ENCODE data around the gene DNAH3.
"Not testable (repeated sequence)": the region's sequence is repeated elsewhere in the genome, so short reads cannot be mapped to it uniquely, and the experiment has no call there.

The DNAH3 gene

DNA sequence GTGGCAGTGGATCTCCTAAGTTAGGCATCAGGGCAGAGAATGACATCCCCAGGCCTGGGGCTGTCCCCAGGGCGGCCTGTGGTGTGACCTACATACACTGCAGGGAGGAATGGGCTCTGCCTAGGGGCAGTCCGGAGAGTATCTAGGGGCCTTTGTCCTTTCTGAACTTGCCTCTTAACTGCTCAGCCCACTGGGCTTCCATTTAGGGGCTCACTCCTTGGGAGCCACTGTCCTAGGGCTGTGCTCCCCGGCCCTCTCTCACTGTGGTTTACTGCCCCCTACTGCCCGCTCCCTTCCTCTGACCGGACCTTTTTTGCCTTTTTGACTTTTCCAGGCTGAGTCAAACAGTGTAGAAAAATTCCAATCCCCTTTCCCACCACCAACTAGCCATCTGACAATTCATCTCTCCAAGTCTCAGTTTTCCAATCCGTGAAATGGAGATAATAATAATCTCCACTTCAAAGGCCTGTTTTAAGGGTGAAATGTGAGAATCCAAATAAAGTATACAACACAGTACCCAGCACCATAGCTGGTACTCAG is 66.8 kb downstream of the DNAH3 start:
- Mint-ChIP-seq H3K27me3 (peaks cover 10 to 16% of the 10 kb centered on the region in 2 donors), H3K4me1 (peaks cover 0 to 4% of the 10 kb centered on the region in 2 donors), H3K36me3 (no peaks in the 10 kb centered on the region), H3K4me3 (no peak overlapping the region), H3K9me3 (no peaks in the 10 kb centered on the region), H3K27ac (no peak overlapping the region)
- ATAC-seq (replicated peaks), result peak; percentile 81 to 87
- DNase-seq, result peak; percentile 6

DNA sequence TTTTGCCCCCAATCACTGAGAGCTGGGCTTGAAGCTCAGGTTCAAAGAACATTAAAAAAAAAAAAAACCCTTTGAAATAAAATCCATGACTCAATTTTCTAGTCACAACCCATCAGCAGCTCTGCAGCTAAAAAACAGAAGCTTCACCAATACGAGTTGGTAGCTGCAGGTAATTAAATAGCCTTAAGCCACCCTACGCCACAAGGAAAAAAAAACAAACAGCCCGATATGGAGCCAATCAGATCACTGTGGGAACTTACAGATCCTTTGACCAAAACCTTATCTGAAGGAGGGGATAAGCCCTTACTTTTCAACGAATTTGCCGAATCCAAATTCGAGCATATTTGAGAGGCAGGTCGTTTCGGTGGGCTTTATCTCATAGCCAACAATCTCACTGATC is 69.3 kb downstream of the DNAH3 start:
- Mint-ChIP-seq H3K4me1 (peaks cover 0 to 4% of the 10 kb centered on the region in 2 donors), H3K4me3 (no peak overlapping the region), H3K36me3 (no peaks in the 10 kb centered on the region), H3K9me3 (no peaks in the 10 kb centered on the region), H3K27me3 (peaks cover 0 to under 1% of the 10 kb centered on the region in 2 donors), H3K27ac (no peak overlapping the region)
- DNase-seq (no peak), ATAC-seq (replicated peaks) (no peak)

DNA sequence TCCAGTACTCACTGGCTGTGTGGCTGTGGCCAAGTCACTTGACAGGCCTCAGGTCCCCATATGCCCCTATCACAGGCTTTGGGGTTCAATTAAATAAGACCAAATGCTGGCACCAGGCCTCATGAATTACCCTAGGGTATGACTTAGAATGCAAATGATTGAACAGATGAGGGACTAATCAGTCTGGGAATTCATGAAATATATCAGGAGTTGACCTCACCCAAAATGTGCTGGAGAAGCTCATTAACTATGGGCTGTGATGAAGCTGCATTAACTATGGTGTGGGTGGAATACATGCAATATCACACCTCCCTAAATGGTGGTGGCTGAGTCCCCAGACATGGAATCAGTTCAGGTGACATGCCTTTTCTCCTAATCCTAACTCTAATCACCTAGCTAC is 72.1 kb downstream of the DNAH3 start:
- DNase-seq, result no peak
- no peak overlapping the region for H3K27ac Mint-ChIP-seq
- H3K27me3 Mint-ChIP-seq, result peaks cover 0 to 6% of the 10 kb centered on the region in 2 donors
- no peaks in the 10 kb centered on the region for H3K9me3 Mint-ChIP-seq
- no peaks in the 10 kb centered on the region for H3K36me3 Mint-ChIP-seq
- no peak overlapping the region for H3K4me3 Mint-ChIP-seq
- no peaks in the 10 kb centered on the region for H3K4me1 Mint-ChIP-seq
- no peak for ATAC-seq (replicated peaks)

DNA sequence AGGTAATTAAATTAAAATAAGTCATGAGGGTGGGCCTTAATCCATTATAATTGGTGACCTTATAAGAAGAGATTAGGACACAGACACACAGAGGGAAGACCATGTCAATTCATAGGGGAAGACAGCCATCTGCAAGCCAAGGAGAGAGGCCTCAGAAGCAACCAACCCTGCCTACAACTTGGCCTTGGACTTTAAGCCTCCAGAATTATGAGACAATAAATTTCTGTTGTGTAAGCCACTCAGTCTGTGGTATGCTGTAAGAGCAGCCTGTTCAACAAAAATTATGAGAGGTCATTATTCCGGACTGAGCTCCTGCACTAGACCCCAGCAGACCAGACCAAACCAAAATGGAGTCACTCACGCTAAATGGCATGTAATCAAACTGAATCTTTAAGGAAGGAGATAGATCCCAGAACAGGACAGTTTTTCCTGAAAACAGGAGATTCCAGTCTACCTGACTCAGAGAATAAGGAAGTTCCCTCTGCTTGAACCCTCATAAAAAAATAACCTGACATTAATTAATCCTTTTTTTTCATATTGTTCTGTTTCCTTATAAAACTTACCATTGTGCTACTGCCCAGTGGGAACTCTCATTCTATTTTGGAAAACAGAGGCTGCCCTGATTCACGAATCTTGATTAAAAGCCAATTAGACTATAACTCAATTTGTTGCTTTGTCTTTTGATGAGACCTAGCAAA is 74.3 kb downstream of the DNAH3 start:
- Mint-ChIP-seq H3K27ac (no peak overlapping the region), H3K36me3 (no peaks in the 10 kb centered on the region), H3K4me1 (no peaks in the 10 kb centered on the region), H3K4me3 (no peak overlapping the region), H3K27me3 (peaks cover 0 to 6% of the 10 kb centered on the region in 2 donors), H3K9me3 (no peaks in the 10 kb centered on the region)
- ATAC-seq (replicated peaks) (no peak), DNase-seq (no peak)

DNA sequence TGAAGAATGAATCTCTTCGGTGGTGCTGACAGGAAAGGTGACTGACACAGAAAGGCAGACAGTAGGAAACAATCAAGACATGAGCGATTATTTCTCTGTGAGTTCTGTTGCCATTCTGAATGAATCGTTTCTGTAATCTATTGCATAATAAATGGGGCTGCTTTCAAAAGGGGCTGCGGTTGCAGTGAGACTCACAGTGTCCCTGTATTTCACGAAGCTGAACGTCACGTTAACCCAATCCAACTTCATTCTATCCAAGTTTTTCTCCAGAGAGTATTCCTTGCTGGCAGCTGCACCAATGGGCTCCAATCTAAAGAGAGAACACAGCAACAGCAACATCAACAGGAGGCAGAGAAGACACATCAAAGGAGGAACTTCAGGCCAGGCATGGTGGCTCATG is 75.4 kb downstream of the DNAH3 start:
- H3K36me3 Mint-ChIP-seq, result no peaks in the 10 kb centered on the region
- H3K27ac Mint-ChIP-seq, result no peak overlapping the region
- no peaks in the 10 kb centered on the region for H3K9me3 Mint-ChIP-seq
- peaks cover 0 to 6% of the 10 kb centered on the region in 2 donors for H3K27me3 Mint-ChIP-seq
- ATAC-seq (replicated peaks), result no peak
- H3K4me1 Mint-ChIP-seq, result no peaks in the 10 kb centered on the region
- H3K4me3 Mint-ChIP-seq, result no peak overlapping the region
- no peak for DNase-seq

DNA sequence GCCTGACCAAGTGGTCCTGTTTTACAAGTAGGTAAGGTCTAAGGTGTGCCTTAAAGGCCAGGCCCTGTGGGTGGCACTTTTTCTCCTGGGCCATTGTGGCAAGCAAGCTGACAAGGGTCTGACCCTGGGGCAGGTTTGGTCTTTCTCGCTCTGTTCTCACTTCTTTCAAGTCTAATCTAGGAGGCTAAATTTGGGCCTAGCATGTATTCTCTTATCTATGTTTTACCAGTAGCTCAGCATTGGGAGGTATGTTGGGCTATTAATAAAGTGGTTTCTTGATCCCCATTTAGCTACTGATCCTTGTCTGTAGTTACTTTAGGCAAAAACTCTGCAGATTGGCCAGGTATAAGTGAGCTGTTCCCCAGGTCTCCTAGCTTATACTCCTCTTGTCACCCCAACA is 77.7 kb downstream of the DNAH3 start:
- Mint-ChIP-seq H3K4me1 (no peaks in the 10 kb centered on the region), H3K27ac (no peak overlapping the region), H3K4me3 (no peak overlapping the region), H3K9me3 (no peaks in the 10 kb centered on the region), H3K27me3 (peaks cover 0 to 6% of the 10 kb centered on the region in 2 donors), H3K36me3 (no peaks in the 10 kb centered on the region)
- ATAC-seq (replicated peaks) (no peak), DNase-seq (no peak)

DNA sequence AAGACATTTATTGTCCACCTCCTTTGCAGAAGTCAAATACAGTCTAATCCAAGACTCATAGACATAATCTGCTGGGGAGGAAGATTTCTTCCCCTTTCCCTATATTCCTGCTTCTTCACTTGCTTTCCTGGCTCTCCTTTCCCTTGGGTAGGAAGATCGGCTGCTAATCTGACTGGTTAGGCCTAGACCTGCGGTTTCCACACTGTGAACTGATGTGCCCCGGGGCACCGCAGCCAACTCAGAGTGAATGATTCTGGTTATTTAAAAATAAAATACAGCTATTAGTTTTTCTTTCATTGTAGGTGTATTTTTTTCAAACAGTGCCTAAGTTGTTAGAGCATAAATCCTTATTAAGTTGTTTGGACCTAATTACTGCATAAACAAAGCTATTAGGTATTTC is 78.9 kb downstream of the DNAH3 start:
- Mint-ChIP-seq H3K4me3 (no peak overlapping the region), H3K4me1 (no peaks in the 10 kb centered on the region), H3K36me3 (no peaks in the 10 kb centered on the region), H3K27me3 (peaks cover 0 to 6% of the 10 kb centered on the region in 2 donors), H3K27ac (no peak overlapping the region), H3K9me3 (no peaks in the 10 kb centered on the region)
- DNase-seq (no peak), ATAC-seq (replicated peaks) (no peak)

DNA sequence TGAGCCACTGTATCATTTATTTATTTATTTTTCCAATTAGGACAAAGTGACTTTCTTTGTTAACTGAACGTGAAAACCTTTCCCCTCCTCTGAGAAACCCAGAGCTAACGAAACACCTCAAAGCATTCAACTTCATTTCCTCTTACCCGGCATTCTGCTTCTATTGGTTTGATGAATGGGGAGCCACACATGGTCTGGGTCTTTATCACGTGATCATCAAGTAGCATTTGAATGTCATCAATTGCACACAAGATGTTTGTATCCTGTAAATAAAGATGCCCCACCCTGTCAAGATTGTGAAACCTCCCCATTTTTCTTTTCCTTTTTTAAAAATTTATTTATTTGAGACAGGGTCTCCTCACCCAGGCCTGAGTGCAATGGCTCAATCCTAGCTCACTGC is 80.1 kb downstream of the DNAH3 start:
- Mint-ChIP-seq H3K9me3 (no peaks in the 10 kb centered on the region), H3K4me3 (no peak overlapping the region)
- ATAC-seq (replicated peaks), result no peak

DNA sequence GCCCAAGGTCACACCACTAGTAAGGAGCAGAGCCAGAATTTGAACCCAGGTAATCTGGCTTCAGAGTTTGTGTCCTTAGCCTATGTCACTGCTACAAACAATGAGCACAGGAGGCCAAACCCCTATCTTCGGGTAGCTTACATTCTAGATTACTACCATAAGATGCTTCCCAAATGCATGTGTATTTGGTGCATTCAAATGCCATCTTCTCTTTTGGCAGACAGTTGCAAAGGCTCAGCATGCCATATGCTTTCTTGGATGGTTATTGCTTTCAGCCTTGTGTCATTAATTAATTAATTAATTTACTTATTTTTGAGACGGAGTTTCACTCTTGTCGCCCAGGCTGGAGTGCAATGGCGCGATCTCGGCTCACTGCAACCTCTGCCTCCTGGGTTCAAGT is 80.7 kb downstream of the DNAH3 start:
- DNase-seq (no peak), ATAC-seq (replicated peaks) (no peak)
- H3K4me1 Mint-ChIP-seq, result no peaks in the 10 kb centered on the region
- H3K9me3 Mint-ChIP-seq, result no peaks in the 10 kb centered on the region
- H3K4me3 Mint-ChIP-seq, result no peak overlapping the region
- peaks cover 0 to 2% of the 10 kb centered on the region in 2 donors for H3K27me3 Mint-ChIP-seq
- H3K27ac Mint-ChIP-seq, result no peak overlapping the region
- H3K36me3 Mint-ChIP-seq, result no peaks in the 10 kb centered on the region

More for the DNA sequence above, 80.1 kb downstream of the DNAH3 start:
- H3K27me3 Mint-ChIP-seq, result peaks cover 0 to 6% of the 10 kb centered on the region in 2 donors
- no peaks in the 10 kb centered on the region for H3K36me3 Mint-ChIP-seq
- DNase-seq, result no peak
- no peak overlapping the region for H3K27ac Mint-ChIP-seq
- no peaks in the 10 kb centered on the region for H3K4me1 Mint-ChIP-seq

DNA sequence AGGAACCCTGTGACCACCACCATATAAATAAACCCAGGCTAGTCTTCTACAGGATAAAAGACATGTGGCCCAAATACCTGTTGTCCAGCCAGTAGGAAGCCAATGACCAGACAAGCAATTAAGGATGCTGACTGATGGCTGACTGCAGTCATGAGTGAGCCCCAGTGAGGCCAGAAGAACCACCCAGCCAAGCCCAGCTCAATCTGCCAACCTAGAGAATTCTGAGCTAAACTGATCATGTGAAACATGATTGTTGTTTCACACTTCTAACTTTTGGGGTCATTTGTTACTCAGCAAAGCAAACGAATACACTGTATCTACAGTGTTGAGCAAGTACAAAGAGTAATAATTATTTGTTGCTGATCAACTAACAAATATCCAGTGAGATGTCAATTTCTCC is 86.4 kb downstream of the DNAH3 start:
- Mint-ChIP-seq H3K4me3 (no peak overlapping the region), H3K36me3 (no peaks in the 10 kb centered on the region), H3K27ac (no peak overlapping the region), H3K4me1 (no peaks in the 10 kb centered on the region), H3K27me3 (peaks cover 0 to 5% of the 10 kb centered on the region in 2 donors), H3K9me3 (no peaks in the 10 kb centered on the region)
- DNase-seq, result no peak
- ATAC-seq (replicated peaks), result no peak

DNA sequence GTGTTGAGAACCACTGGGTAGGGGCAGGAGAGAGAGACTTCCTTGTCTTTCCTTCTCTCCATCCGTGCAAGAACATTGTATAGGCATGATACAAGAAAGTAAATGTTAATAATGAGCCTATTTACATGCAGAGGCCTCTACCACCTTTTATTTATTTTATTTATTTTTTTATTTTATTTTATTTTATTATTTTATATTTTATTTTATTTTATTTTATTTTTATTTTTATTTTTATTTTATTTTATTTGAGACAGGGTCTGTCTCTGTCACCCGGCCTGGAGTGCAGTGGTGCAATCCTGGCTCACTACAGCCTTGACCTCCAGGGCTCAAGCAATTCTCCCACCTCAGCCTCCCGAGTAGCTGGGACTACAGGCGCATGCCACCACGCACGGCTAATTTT is 87.3 kb downstream of the DNAH3 start:
- H3K36me3 Mint-ChIP-seq; H3K27ac Mint-ChIP-seq; ATAC-seq (replicated peaks); DNase-seq; H3K27me3 Mint-ChIP-seq; H3K4me3 Mint-ChIP-seq; H3K9me3 Mint-ChIP-seq; H3K4me1 Mint-ChIP-seq: not testable (repeated sequence)

DNA sequence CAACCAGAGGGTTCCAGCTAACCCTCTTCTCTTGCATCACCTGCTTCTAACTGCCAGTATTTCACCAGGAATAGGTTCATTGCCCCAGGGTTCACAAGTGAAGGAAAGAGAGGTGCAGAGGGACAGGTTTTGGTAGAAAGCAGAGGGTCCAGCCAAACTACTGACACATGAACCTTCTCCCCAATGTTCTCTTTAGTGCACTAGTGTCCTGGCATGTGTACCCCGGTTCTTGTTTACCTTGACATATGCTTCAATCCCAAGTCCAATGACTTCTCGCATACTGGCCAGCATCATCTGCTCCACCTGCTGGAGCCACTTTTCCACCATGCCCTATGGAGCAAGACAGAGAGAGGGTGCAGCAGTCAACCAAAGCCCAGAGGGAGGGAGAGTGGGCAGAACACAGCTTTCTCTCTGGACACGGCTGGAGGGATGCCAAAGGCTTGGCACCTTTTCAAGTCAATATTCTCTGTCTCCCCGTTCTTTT is 90.6 kb downstream of the DNAH3 start:
- no peaks in the 10 kb centered on the region for H3K9me3 Mint-ChIP-seq
- peaks cover 14 to 17% of the 10 kb centered on the region in 2 donors for H3K27me3 Mint-ChIP-seq
- H3K36me3 Mint-ChIP-seq, result no peaks in the 10 kb centered on the region
- no peak for DNase-seq
- H3K4me1 Mint-ChIP-seq, result no peaks in the 10 kb centered on the region
- H3K4me3 Mint-ChIP-seq, result no peak overlapping the region
- no peak for ATAC-seq (replicated peaks)
- no peak overlapping the region for H3K27ac Mint-ChIP-seq

DNA sequence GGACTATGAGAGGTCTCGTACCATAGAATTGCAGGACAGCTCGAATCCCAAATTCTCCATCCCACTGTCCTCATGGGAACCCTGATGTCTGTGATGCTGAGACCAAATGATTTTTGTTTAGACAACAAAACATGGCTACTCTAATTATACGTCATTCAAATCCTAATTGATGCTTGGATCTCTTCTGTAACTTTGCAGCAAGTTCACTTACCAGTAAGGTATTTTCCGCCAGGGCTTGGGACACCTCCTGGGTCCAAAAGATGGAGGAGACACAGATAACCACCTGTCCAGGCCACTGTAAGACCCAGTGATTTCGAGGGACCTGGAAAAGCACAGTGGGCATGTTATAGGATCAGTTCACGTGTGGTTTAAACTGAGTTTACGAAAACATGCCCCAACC is 92.8 kb downstream of the DNAH3 start:
- Mint-ChIP-seq H3K4me1 (no peaks in the 10 kb centered on the region), H3K9me3 (no peaks in the 10 kb centered on the region), H3K27ac (no peak overlapping the region), H3K27me3 (peaks cover 14 to 35% of the 10 kb centered on the region in 2 donors), H3K36me3 (no peaks in the 10 kb centered on the region), H3K4me3 (no peak overlapping the region)
- no peak for ATAC-seq (replicated peaks)
- no peak for DNase-seq

DNA sequence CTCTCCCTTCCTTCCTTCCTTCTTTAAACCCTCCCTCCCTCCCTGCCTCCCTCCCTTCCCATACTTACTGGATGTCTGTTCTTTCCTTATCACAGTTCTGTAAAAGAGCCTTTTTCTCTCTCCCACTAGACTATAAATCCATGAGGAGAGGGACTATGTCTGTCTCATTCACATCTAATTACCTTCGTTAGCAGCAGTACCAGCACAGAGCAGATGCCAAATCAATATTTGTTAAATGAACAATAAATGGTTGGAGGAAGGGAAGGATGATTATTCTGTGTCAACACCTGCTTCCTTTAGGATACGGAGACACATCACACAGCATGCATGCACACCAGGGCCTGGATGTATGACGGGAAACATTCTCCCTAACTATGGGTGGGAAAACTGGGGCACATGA is 94.2 kb downstream of the DNAH3 start:
- peaks cover 17 to 43% of the 10 kb centered on the region in 2 donors for H3K27me3 Mint-ChIP-seq
- no peak overlapping the region for H3K4me3 Mint-ChIP-seq
- DNase-seq (no peak), ATAC-seq (replicated peaks) (no peak)
- H3K27ac Mint-ChIP-seq, result no peak overlapping the region
- no peaks in the 10 kb centered on the region for H3K4me1 Mint-ChIP-seq
- H3K36me3 Mint-ChIP-seq, result no peaks in the 10 kb centered on the region
- no peaks in the 10 kb centered on the region for H3K9me3 Mint-ChIP-seq

DNA sequence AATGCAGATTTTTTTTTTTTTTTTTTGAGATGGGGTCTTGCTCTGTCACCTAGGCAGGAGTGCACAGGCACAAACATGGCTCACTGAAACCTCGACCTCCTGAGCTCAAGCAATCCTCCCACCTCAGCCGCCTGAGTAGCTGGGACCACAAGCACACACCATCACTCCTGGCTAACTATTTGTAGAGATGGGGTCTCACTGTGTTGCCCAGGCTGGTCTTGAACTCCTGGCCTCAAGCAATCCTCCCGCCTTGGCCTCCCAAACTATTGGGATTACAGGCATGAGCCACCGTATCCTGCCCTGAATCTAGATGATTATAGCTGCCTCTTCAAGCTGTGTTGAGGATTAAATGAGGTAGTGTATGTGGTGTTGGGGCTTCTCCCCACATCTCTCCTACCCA is 94.9 kb downstream of the DNAH3 start:
- H3K36me3 Mint-ChIP-seq; H3K4me1 Mint-ChIP-seq; H3K27ac Mint-ChIP-seq; H3K9me3 Mint-ChIP-seq; DNase-seq; H3K4me3 Mint-ChIP-seq; ATAC-seq (replicated peaks): not testable (repeated sequence)
- peaks cover 23 to 49% of the 10 kb centered on the region in 2 donors for H3K27me3 Mint-ChIP-seq

Data from stimulated activated naive B cell treated with anti-CD40 and anti-IgM and Interleukin-4, amounts not matched to agents 10 μg/mL and 1 μg/mL and 100 μg/mL, for 72 hours (primary cell).